A549 (cell line): ENCODE results near the gene TRIM47. TPM values are rescaled to one million over a fixed set of nuclear protein-coding genes. Genes with fewer than 3 reads are reported as not detected.
A peak's percentile ranks its signal among the peaks of the same experiment; 100 is the strongest.

Experiments
- ATAC-seq, 2 experiments: fragments of 200-7000 bp in 1 of 2; fragments of >200 bp in 1 of 2; cut with Nextera tagmentation in 1 of 2; cut with Tn5 transposase in 1 of 2; 3 replicates each; pipeline versions ENCODE4 v1.8.0 to v1.9.1; 2018 to 2020; ENCODE audit warnings: mild to moderate bottlenecking in 1 of 2, moderate library complexity in 1 of 2
- CTCF ChIA-PET: fragments of 300-600 bp; sonication (Branson Sonifier 250); formaldehyde crosslinking; extraction: SDS; loops from one replicate; lab custom pipeline; 2021; ENCODE audit warnings: antibody characterized with exemption, inconsistent platforms; lab: Yijun Ruan, JAX
- POLR2A ChIA-PET: fragments of 350-600 bp; formaldehyde crosslinking; extraction: SDS; loops from one replicate; lab custom pipeline; 2021; ENCODE audit warnings: antibody characterized with exemption, inconsistent platforms; lab: Yijun Ruan, JAX
- DNase-seq, 2 experiments: peaks; one replicate each; pipeline versions ENCODE4 v3.0.0 to v3.0.0-alpha.2; 2011 to 2016; ENCODE audit warnings: low read depth in 1 of 2, low spot score in 1 of 2
- FAIRE-seq: peaks from 2 replicates; lab custom pipeline; 2011; peaks lifted over from hg19 to GRCh38; lab: Jason Lieb, UNC
- H3K27ac ChIP-seq, 2 experiments: fragments of >200 bp; sonication (Bioruptor Twin); formaldehyde crosslinking; 3 replicates each; pipeline ENCODE4 v1.5.1; 2016 to 2017
- H3K4me1 ChIP-seq: fragments of >200 bp; sonication (Bioruptor Twin); formaldehyde crosslinking; 3 replicates; pipeline ENCODE4 v1.6.1; 2016
- H3K4me2 ChIP-seq: fragments of >200 bp; sonication (Bioruptor Twin); formaldehyde crosslinking; 3 replicates; pipeline ENCODE4 v1.6.1; 2016
- H3K4me3 ChIP-seq: fragments of >200 bp; sonication (Bioruptor Twin); formaldehyde crosslinking; 3 replicates; pipeline ENCODE4 v1.5.1; 2016
- H3K9me3 ChIP-seq: fragments of >200 bp; sonication (Bioruptor Twin); formaldehyde crosslinking; 3 replicates; pipeline ENCODE4 v1.6.1; 2016
- CTCF ChIP-seq: fragments of >200 bp; sonication (Bioruptor Twin); formaldehyde crosslinking; IDR thresholded peaks from 3 replicates; pipeline ENCODE4 v1.5.1; 2016
- ESRRA ChIP-seq: fragments of 150-350 bp; IDR thresholded peaks from 2 replicates; pipeline ENCODE4 v1.6.1; 2014; ENCODE audit warnings: mild to moderate bottlenecking, low read length, borderline replicate concordance
- FOSB ChIP-seq: fragments of 250-450 bp; sonication (Bioruptor Pico); IDR thresholded peaks from 2 replicates; pipeline ENCODE4 v1.5.0; 2020; ENCODE audit warnings: mild to moderate bottlenecking, moderate library complexity
- FOXS1 ChIP-seq: fragments of 250-450 bp; sonication (Bioruptor Pico); IDR thresholded peaks from 2 replicates; pipeline ENCODE4 v1.5.0; 2020; ENCODE audit warnings: mild to moderate bottlenecking, moderate library complexity
- HES2 ChIP-seq: fragments of >200 bp; sonication (Bioruptor Twin); formaldehyde crosslinking; IDR thresholded peaks from 2 replicates; pipeline ENCODE4 v1.6.1; 2016
- JUN ChIP-seq, 2 experiments: fragments of >200 bp; sonication (Bioruptor Twin); formaldehyde crosslinking; IDR thresholded peaks; 2 replicates in 1 of 2; 3 replicates in 1 of 2; pipeline ENCODE4 v1.6.1; 2016 to 2017
- JUNB ChIP-seq: fragments of >200 bp; sonication (Bioruptor Twin); formaldehyde crosslinking; IDR thresholded peaks from 2 replicates; pipeline ENCODE4 v1.6.1; 2016
- PBX3 ChIP-seq: IDR thresholded peaks from 2 replicates; pipeline ENCODE4 v1.6.1; 2012
- POLR2A ChIP-seq: IDR thresholded peaks from 2 replicates; pipeline ENCODE4 v1.6.1; 2012; ENCODE audit warnings: mild to moderate bottlenecking, low read length
- POLR2AphosphoS2 ChIP-seq: conservative IDR thresholded peaks from 2 replicates; pipeline ENCODE4 v1.6.1; 2012; ENCODE audit warnings: low read length, improper control_type of control experiment, inconsistent platforms
- RAD21 ChIP-seq, 2 experiments: fragments of >200 bp in 1 of 2; sonication (Bioruptor Twin) in 1 of 2; formaldehyde crosslinking in 1 of 2; IDR thresholded peaks in 1 of 2; conservative IDR thresholded peaks in 1 of 2; 2 replicates in 1 of 2; 3 replicates in 1 of 2; pipeline ENCODE4 v1.6.1; 2012 to 2018; ENCODE audit warnings: inconsistent platforms in 1 of 2
- REST ChIP-seq: fragments of 200-600 bp; sonication (generic); IDR thresholded peaks from 2 replicates; pipeline ENCODE4 v1.6.1; 2016; ENCODE audit warnings: antibody characterized with exemption, mild to moderate bottlenecking, moderate library complexity
- SMC3 ChIP-seq: fragments of >200 bp; sonication (Bioruptor Twin); formaldehyde crosslinking; IDR thresholded peaks from 3 replicates; pipeline ENCODE4 v1.6.1; 2018; ENCODE audit warnings: inconsistent platforms
- TFCP2L1 ChIP-seq: fragments of 250-450 bp; sonication (Bioruptor Pico); IDR thresholded peaks from 2 replicates; pipeline ENCODE4 v1.5.0; 2021; ENCODE audit warnings: mild to moderate bottlenecking
- ZC3H11A ChIP-seq: fragments of 450-650 bp; IDR thresholded peaks from 2 replicates; pipeline ENCODE4 v1.6.1; 2014; ENCODE audit warnings: antibody characterized with exemption, mild to moderate bottlenecking
- ZSCAN20 ChIP-seq: fragments of 250-450 bp; sonication (Bioruptor Pico); IDR thresholded peaks from 2 replicates; pipeline ENCODE4 v1.8.0; 2022; ENCODE audit warnings: mild to moderate bottlenecking, moderate library complexity
- WGBS: methylation state at CpG from one replicate; pipeline ENCODE4 v1.1.6; 2017; ENCODE audit errors: missing lambda C conversion rate; 5-methylcytosine and 5-hydroxymethylcytosine counted together
- polyA plus RNA-seq, 4 experiments: library from polyadenylated mRNA; depleted of rRNA in 3 of 4; stranded (reverse); fragments of >200 nt; fragmentation: RNase III in 1 of 4; extraction: RNeasy Plus Mini Kit Qiagen cat#74134 plus additional on column Dnase treatment in 1 of 4; gene quantifications; 2 replicates in 3 of 4; 3 replicates in 1 of 4; pipeline ENCODE4 v1.2.3, GENCODE V29; 2011 to 2017

The TRIM47 gene
- polyA plus RNA-seq, 2 of the 4 experiments (the other 2 are of a cell fraction): 19.6 to 46.6 TPM

GRCh38 chr17:75927286-75927922 is 49.0 kb upstream of the TRIM47 start:
- no peak for FAIRE-seq
- H3K4me3 ChIP-seq: no peak overlapping the region
- ChIA-PET POLR2A (interaction anchor here (0.6 to 1.4 kb wide), 2 partner anchors 14 to 52 kb away, joined by 3 read pairs; partner anchors contain the start of genes ACOX1 and TEN1), CTCF (interaction anchor here (1.0 to 6.3 kb wide), 16 partner anchors 11 to 310 kb away, joined by 3 to 37 read pairs (median 4); partner anchors contain the start of genes MRPL38, TRIM47 and TRIM65)
- TF ChIP-seq RAD21 (conservative IDR thresholded peaks at IDR 0.05 in 1 of 2, IDR thresholded peaks at IDR 0.05 in 1 of 2) (peak in 1 of 2 experiments; percentile 31; a peak in 2 of 5 replicates), ZSCAN20 (CRISPR knock-in tag) (no peak), JUNB (no peak), CTCF (peak; percentile 32), PBX3 (no peak), POLR2A (no peak), FOSB (CRISPR knock-in tag) (no peak), ESRRA (0 out of 2 replicates have a peak, but pooled peaks have one; percentile 28), SMC3 (0 out of 3 replicates have a peak, but pooled peaks have one; percentile 6), JUN (IDR thresholded peaks at IDR 0.05) (no peak)
- no peaks in the 10 kb centered on the region for H3K4me1 ChIP-seq
- no peak overlapping the region for H3K4me2 ChIP-seq
- H3K9me3 ChIP-seq: no peaks in the 10 kb centered on the region
- H3K27ac ChIP-seq: no peak overlapping the region
- peak; percentile 62 to 80 for DNase-seq
- WGBS: 64% methylated on average over 6 of the region's 6 CpGs
- peak; percentile 62 to 88; a peak in 5 of 6 replicates for ATAC-seq

- FAIRE-seq (no peak), ATAC-seq (no peak), DNase-seq (no peak)
- Histone ChIP-seq H3K4me1 (no peaks in the 10 kb centered on the region), H3K9me3 (no peaks in the 10 kb centered on the region), H3K27ac (no peak overlapping the region), H3K4me2 (no peak overlapping the region), H3K4me3 (no peak overlapping the region)
- ChIA-PET CTCF (interaction anchor here (1.0 to 6.3 kb wide), 8 partner anchors 10 to 98 kb away, joined by 3 to 37 read pairs (median 11); partner anchors contain the start of genes CDK3, FBF1 and MRPL38), POLR2A (interaction anchor here (1.4 kb wide), 1 partner anchor 52 kb away, joined by 4 read pairs; the partner anchor contains the start of genes ACOX1 and TEN1)
- 91% methylated on average over 4 of the region's 4 CpGs for WGBS
- no peak for TF ChIP-seq TFCP2L1 (CRISPR knock-in tag)
- TF ChIP-seq POLR2AphosphoS2: no peak
- TF ChIP-seq ZC3H11A: no peak
- TF ChIP-seq HES2: no peak
- no peak for TF ChIP-seq FOXS1 (CRISPR knock-in tag)
- TF ChIP-seq ZSCAN20 (CRISPR knock-in tag): no peak
Observed at GRCh38 chr17:75926456-75926855, 48.1 kb upstream of the TRIM47 start.

- CTCF ChIA-PET: interaction anchor here (0.6 to 6.3 kb wide), 12 partner anchors 9 to 144 kb away, joined by 3 to 37 read pairs (median 6); partner anchors contain the start of genes CDK3, FBF1 and MRPL38
- no peak for ATAC-seq
- Histone ChIP-seq H3K4me1 (no peaks in the 10 kb centered on the region), H3K9me3 (no peaks in the 10 kb centered on the region), H3K27ac (no peak overlapping the region), H3K4me2 (no peak overlapping the region), H3K4me3 (no peak overlapping the region)
- POLR2A ChIA-PET: interaction anchor here (1.1 to 1.4 kb wide), 2 partner anchors 21 to 53 kb away, joined by 3 to 4 read pairs; partner anchors contain the start of genes ACOX1, MRPL38 and TEN1
- DNase-seq: no peak
- 93% methylated on average over 15 of the region's 15 CpGs for WGBS
- TF ChIP-seq REST (no peak), PBX3 (no peak)
- FAIRE-seq: no peak
Observed at GRCh38 chr17:75925912-75926311, 47.5 kb upstream of the TRIM47 start.
